Activated T-cell treated with anti-CD3 and anti-CD28 coated beads for 4 hours (primary cell): ENCODE results near the gene TNNI3K.

Experiments used
- DNase-seq: peaks from one replicate; pipeline ENCODE4 v3.0.0-alpha.2; 2020

TNNI3K gene

GRCh38 chr1:74396933-74397332 is 161.7 kb downstream of the TNNI3K start:
- no peak for DNase-seq

- no peak for DNase-seq
Measured at GRCh38 chr1:74399249-74399648, 164.1 kb downstream of the TNNI3K start.

- DNase-seq, result no peak
Measured at GRCh38 chr1:74402873-74403272, 167.7 kb downstream of the TNNI3K start.

GRCh38 chr1:74403606-74404005 is 168.4 kb downstream of the TNNI3K start:
- DNase-seq, result no peak

DNA sequence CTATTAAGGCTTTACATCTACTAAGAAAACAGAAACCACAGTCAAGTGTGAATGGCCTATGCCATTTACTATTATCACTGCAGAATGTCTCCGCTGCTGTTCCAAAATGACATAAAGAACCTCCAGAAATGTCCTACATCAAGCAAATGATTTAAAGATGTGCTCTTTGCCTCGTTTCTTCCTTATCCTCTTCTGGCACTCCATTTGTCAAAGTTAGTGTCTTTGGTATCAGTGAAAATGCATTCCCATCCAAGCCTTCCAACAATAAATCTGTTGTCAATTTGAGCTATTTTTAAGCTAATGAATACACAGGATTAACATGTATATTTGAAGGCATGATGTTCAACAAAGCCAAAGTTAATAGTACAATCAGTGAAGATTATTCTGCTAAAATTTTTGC is 171.6 kb downstream of the TNNI3K start:
- DNase-seq, result no peak

- DNase-seq, result no peak
Measured at GRCh38 chr1:74407902-74408301, 172.7 kb downstream of the TNNI3K start.

GRCh38 chr1:74412244-74412643 is 177.1 kb downstream of the TNNI3K start:
- DNase-seq, result no peak

- no peak for DNase-seq
Measured at GRCh38 chr1:74415935-74416334, 180.7 kb downstream of the TNNI3K start.

DNA sequence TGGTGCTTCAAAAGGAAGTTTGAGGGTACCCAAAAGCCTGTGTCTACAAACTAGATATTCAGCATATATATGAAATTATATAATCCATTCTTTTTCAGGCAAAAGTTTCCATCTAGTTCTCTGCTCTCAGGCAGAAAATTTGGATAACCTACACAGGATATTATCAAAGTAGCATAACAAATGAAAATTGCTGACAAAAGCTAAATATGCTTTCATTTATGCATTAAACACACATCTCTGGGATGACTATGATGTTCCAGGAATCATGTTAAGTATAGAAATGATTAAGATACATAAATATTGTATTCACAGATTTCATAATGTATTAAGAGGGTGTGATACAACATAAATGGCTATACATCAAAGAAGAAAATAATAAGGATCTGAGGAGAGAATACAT is 184.4 kb downstream of the TNNI3K start:
- no peak for DNase-seq

DNA sequence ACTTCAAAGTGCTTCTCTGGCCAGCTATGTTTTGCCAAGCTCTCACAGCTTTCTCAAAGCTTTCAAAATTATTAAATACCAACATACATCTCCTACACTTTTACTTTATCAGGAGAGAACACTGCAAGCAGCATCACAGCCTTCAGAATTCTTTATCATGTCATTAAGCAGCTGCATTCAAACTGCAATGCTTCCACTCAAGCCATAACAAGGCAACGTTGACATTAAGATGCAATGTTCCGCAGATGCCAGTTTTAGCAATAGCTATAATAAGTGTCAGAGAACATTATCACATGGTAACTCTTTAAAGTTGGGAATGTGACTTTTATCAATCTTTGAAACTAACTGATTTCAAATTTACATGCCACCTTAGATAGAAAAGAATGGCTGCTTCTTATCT is 185.3 kb downstream of the TNNI3K start:
- no peak for DNase-seq

- no peak for DNase-seq
Measured at GRCh38 chr1:74422421-74423292, 187.5 kb downstream of the TNNI3K start.

DNA sequence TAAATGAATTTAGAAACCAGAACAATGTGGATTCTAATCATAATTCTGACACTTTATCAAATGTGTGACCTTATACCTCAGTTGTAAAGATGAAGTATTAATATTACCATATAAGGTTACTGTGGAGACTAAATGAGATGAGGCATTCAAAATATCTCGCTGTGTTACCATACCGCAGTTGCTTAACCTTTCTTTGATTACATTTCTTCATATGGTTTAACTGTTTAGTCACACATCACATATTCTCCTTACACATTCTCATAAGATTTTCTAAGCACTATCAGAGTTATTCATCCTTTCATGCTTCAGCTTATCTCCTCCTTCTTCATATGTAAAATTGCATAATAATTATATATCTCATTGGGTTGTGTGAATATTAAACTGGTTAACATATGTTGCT is 188.3 kb downstream of the TNNI3K start:
- no peak for DNase-seq

GRCh38 chr1:74425676-74426075 is 190.5 kb downstream of the TNNI3K start:
- DNase-seq, result no peak

- no peak for DNase-seq
Measured at GRCh38 chr1:74426208-74426937, 191.2 kb downstream of the TNNI3K start.

DNA sequence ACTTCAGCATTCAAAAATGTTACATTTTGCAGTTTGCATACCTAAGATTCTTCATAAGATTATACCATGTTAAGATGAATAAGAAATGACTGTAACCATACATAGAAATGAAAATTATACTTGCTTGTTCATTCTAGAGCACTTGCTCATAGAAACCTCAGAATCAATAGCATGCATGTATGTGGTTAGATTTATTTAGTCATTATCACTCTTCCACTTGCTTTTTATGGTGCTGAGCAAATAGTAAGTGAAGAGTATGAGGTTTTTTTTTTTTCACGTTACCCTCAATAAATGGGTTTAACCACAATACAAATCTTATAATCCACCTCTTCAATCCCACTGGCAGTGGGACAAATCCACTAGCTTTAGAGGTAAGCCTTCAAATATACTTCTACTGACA is 192.5 kb downstream of the TNNI3K start:
- DNase-seq, result no peak

GRCh38 chr1:74429580-74429979 is 194.4 kb downstream of the TNNI3K start:
- no peak for DNase-seq

- no peak for DNase-seq
Measured at GRCh38 chr1:74430342-74430934, 195.3 kb downstream of the TNNI3K start.

- DNase-seq, result no peak
Measured at GRCh38 chr1:74431531-74431930, 196.3 kb downstream of the TNNI3K start.

DNA sequence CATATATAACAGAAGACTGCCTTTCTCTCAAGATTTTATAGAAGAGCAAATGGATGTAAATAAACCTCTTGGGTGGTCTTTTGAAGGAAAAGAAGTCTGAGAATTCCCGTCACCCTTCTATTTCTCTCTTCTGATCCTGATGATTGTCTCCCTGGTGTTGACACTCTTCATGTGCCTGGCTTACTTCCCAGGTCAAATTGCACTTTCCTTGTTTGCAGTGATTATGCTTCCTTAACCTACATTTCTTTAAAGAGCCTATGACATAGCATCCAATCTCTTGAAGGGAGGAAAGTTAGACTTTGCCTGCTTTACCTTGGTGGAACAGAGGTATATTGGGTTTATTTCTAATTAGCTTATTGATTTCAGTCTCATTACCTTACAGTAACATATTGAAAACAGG is 197.1 kb downstream of the TNNI3K start:
- DNase-seq, result no peak

GRCh38 chr1:74434321-74434720 is 199.1 kb downstream of the TNNI3K start:
- no peak for DNase-seq

- no peak for DNase-seq
Measured at GRCh38 chr1:74436078-74436477, 200.9 kb downstream of the TNNI3K start.

DNA sequence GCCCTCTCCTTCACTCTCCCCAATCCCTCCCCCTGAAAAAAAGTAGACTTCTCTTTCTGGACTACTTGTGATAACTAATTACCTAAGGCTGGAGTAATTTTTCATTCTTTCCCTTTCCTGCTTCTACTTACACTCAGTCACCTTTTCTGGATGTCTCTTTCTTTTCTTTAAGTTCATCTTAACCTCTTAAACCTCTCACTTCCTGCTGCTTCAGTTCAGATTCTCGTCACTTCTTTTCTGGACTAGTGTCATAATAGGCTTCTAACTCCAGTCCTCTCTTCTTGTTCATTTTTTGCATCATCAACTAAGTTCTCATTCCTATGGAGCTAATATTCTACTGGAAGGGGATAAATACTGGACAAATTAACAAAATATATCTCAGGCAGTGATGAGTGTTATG is 201.8 kb downstream of the TNNI3K start:
- DNase-seq, result no peak

DNA sequence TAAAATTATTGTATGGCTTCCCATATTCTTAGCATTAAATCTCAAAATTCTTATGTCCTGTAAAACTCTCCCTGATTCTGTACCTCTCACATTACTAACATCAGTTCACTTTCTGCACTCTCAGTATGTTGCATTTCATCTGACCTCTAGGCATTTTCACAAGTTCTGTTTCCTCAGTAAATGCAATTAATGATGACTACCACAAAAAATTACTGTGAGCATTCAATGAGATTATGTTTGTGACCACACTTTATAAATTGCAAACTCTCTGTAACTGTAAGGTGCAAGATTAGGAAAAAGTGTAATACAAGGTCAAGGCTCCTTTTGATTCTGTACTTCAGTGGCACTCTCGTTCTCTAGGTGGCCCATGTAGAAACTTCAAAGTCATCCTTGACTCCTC is 216.8 kb downstream of the TNNI3K start:
- DNase-seq, result no peak

DNA sequence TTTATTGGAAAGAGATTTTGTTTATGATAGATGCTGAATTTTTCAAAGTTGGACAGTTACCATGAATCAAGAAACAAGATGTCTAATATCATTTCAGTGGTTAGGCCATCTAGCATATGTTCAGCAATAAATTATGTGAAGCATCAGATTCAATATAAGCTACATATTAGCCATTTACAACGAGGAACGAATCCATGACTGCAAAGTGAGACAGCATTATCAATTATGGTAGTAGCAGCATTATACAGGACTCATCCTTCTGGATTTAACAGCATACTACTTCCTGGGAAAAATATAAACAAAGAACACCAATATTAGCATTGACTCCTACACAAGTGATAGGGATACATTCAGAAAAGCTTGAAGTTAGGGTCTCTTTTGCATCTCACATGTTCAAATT is 218.1 kb downstream of the TNNI3K start:
- DNase-seq, result no peak
